Measurements from ENCODE around the gene RASGRP2.

DNA sequence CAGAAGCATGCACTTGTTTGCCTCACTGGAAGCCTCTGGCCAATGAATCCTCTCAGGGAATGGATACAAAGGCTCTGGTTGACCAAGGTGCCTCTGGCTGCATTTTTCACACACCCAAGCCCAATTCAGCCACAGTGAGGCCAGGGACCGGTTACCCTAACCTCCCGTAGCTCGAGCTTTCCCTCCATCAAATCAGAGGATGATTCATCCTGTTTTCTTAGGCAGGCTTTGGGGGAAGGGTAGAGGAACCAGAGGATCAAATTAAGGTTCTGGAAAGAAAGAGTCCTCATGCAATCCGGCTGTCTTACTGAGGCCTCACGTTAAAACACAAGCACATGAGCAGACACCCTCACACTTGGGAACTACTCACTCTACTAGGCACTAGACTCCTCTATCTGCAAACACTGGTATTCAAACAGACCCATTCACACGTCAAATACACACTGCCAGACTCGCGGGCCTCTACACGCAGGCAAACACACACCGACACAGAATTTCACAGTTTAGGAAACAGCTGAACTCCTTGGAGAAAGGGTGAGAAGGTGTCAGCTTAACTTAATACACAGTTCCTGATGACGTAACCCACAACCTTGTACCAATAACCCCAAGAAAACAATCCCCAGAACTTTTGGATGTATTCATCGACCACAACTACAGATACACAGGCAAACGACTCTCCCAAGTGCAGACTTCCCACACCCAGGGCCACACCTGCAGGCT lies 33.4 kb downstream of the RASGRP2 start:
- TF ChIP-seq CTCF (IDR thresholded peaks at IDR 0.05) (no peak), POLR2A (IDR thresholded peaks at IDR 0.05) (no peak), POLR2AphosphoS5 (IDR thresholded peaks at IDR 0.05) (no peak)
